Ishikawa (cell line): ENCODE data around the gene EHD4.

Experiments
- CEBPB ChIP-seq: IDR thresholded peaks from 2 replicates; pipeline ENCODE4 v1.6.1; 2012
- CREB1 ChIP-seq: IDR thresholded peaks from 2 replicates; pipeline ENCODE4 v1.6.1; 2012; ENCODE audit warnings: low read depth
- EGR1 ChIP-seq: IDR thresholded peaks from 2 replicates; pipeline ENCODE4 v1.6.1; 2012
- EP300 ChIP-seq: IDR thresholded peaks from 2 replicates; pipeline ENCODE4 v1.6.1; 2012; ENCODE audit warnings: borderline replicate concordance
- FOXM1 ChIP-seq: IDR thresholded peaks from 2 replicates; pipeline ENCODE4 v1.6.1; 2012; ENCODE audit warnings: low read depth, borderline replicate concordance
- MAX ChIP-seq: IDR thresholded peaks from 2 replicates; pipeline ENCODE4 v1.6.1; 2012
- NFIC ChIP-seq: IDR thresholded peaks from 2 replicates; pipeline ENCODE4 v1.6.1; 2012
- RAD21 ChIP-seq: IDR thresholded peaks from 2 replicates; pipeline ENCODE4 v1.6.1; 2012; ENCODE audit warnings: low read depth
- REST ChIP-seq: IDR thresholded peaks from 2 replicates; pipeline ENCODE4 v1.6.1; 2012; ENCODE audit warnings: low read depth, mild to moderate bottlenecking
- TAF1 ChIP-seq: IDR thresholded peaks from 2 replicates; pipeline ENCODE4 v1.6.1; 2012; ENCODE audit warnings: low read depth, mild to moderate bottlenecking
- TCF12 ChIP-seq: IDR thresholded peaks from 2 replicates; pipeline ENCODE4 v1.6.1; 2012; ENCODE audit warnings: low read depth
- TEAD4 ChIP-seq: IDR thresholded peaks from 2 replicates; pipeline ENCODE4 v1.6.1; 2012
- USF1 ChIP-seq: IDR thresholded peaks from 2 replicates; pipeline ENCODE4 v1.6.1; 2012
- YY1 ChIP-seq: IDR thresholded peaks from 2 replicates; pipeline ENCODE4 v1.6.1; 2012; ENCODE audit warnings: low read depth
- ZBTB7A ChIP-seq: IDR thresholded peaks from 2 replicates; pipeline ENCODE4 v1.6.1; 2012; ENCODE audit warnings: low read depth

EHD4 gene

GRCh38 chr15:41943543-41944312, 28.6 kb downstream of the EHD4 start:
- TF ChIP-seq USF1 (no peak), FOXM1 (no peak), EGR1 (no peak), NFIC (no peak), REST (no peak), TCF12 (no peak), CREB1 (no peak), MAX (no peak), YY1 (no peak; the same call in 1 of the 2 replicates), CEBPB (no peak), EP300 (no peak), TEAD4 (no peak), ZBTB7A (no peak), TAF1 (no peak), RAD21 (no peak)

GRCh38 chr15:41942886-41943285, 29.5 kb downstream of the EHD4 start:
- TF ChIP-seq YY1 (no peak), MAX (no peak), CEBPB (no peak), EP300 (no peak), TAF1 (no peak), REST (no peak)

GRCh38 chr15:41941644-41942415, 30.5 kb downstream of the EHD4 start:
- TF ChIP-seq USF1 = no peak
- TF ChIP-seq TEAD4 = peak; percentile 84
- TF ChIP-seq ZBTB7A = 0 out of 2 replicates have a peak, but pooled peaks have one; percentile 24
- TF ChIP-seq YY1 = no peak
- peak; percentile 66 for TF ChIP-seq TCF12
- TF ChIP-seq NFIC = peak; percentile 66; the same call in 1 of the 2 replicates
- TF ChIP-seq EP300 = peak; percentile 56; the same call in 1 of the 2 replicates

- TF ChIP-seq FOXM1 (no peak), MAX (peak; percentile 46; the same call in 1 of the 2 replicates), EP300 (peak; percentile 46; the same call in 1 of the 2 replicates)
These were observed 31.9 kb downstream of the EHD4 start for GRCh38 chr15:41940441-41940857.

- TF ChIP-seq ZBTB7A (no peak), RAD21 (no peak), CEBPB (no peak), TCF12 (no peak), FOXM1 (no peak), EGR1 (no peak), MAX (no peak)
These were observed 32.4 kb downstream of the EHD4 start for GRCh38 chr15:41939986-41940385.
